H1 (cell line): ENCODE results near the gene SPAG16. TPM values are rescaled to one million over a fixed set of nuclear protein-coding genes. Genes with fewer than 3 reads are reported as not detected.

Experiments used
- CTCF ChIA-PET: fragments of 300-600 bp; sonication (Branson Sonifier 250); formaldehyde crosslinking; loops from one replicate; lab custom pipeline; 2021; ENCODE audit not compliant: partially characterized antibody; lab: Charles Lee
- POLR2A ChIA-PET: fragments of 300-600 bp; sonication (Branson Sonifier 250); formaldehyde crosslinking; loops from one replicate; lab custom pipeline; 2021; ENCODE audit warnings: inconsistent platforms; ENCODE audit not compliant: partially characterized antibody; lab: Charles Lee
- DNase-seq, 2 experiments: peaks; one replicate each; pipeline versions ENCODE4 v3.0.0 to v3.0.0-alpha.2; 2010 to 2022; ENCODE audit warnings: low spot score in 2 of 2, low read depth in 1 of 2, mixed read lengths in 1 of 2
- FAIRE-seq: peaks from 2 replicates; lab custom pipeline; 2011; peaks lifted over from hg19 to GRCh38; lab: Jason Lieb, UNC
- H2AFZ ChIP-seq: 2 replicates; pipeline ENCODE4 v1.8.1; 2012; ENCODE audit warnings: low read length, inconsistent platforms
- H2AK5ac ChIP-seq: 2 replicates; pipeline ENCODE4 v1.6.1; 2013; ENCODE audit warnings: low read depth, low read length
- H2BK120ac ChIP-seq: replicated peaks from 2 replicates; pipeline ENCODE3; 2013; ENCODE audit warnings: low read depth, low read length, inconsistent platforms
- H2BK12ac ChIP-seq: 2 replicates; pipeline ENCODE4 v1.6.1; 2013; ENCODE audit warnings: low read depth, low read length
- H2BK15ac ChIP-seq: 2 replicates; pipeline ENCODE4 v1.6.1; 2013; ENCODE audit warnings: low read length
- H2BK20ac ChIP-seq: 2 replicates; pipeline ENCODE4 v1.6.1; 2013; ENCODE audit warnings: low read length
- H2BK5ac ChIP-seq: 2 replicates; pipeline ENCODE4 v1.6.1; 2013; ENCODE audit warnings: low read depth, low read length
- H3K14ac ChIP-seq: 2 replicates; pipeline ENCODE4 v1.6.1; 2013; ENCODE audit warnings: inconsistent platforms; ENCODE audit not compliant: insufficient read length
- H3K18ac ChIP-seq: 2 replicates; pipeline ENCODE4 v1.6.1; 2013; ENCODE audit warnings: low read length; ENCODE audit errors: extremely low read depth
- H3K23ac ChIP-seq: 2 replicates; pipeline ENCODE4 v1.6.1; 2013; ENCODE audit warnings: inconsistent platforms; ENCODE audit not compliant: insufficient read length
- H3K23me2 ChIP-seq: 2 replicates; pipeline ENCODE4 v1.6.1; 2013; ENCODE audit warnings: low read depth, low read length
- H3K27ac ChIP-seq: 2 replicates; pipeline ENCODE4 v1.6.1; 2011; ENCODE audit warnings: low read depth, low read length, inconsistent platforms
- H3K27me3 ChIP-seq, 4 experiments: replicated peaks in 1 of 4; 1 replicate in 1 of 4; 2 replicates in 3 of 4; pipeline versions ENCODE4 v1.6.1 to v1.8.1; 2011 to 2013; ENCODE audit warnings: low read length in 3 of 4, mild to moderate bottlenecking in 3 of 4, inconsistent platforms in 2 of 4, mixed read lengths in 2 of 4, moderate library complexity in 1 of 4; ENCODE audit not compliant: control insufficient read depth in 3 of 4, insufficient read depth in 3 of 4; ENCODE audit errors: extremely low read depth in 1 of 4
- H3K36me3 ChIP-seq, 4 experiments: 2 replicates each; pipeline versions ENCODE4 v1.6.1 to v1.8.1; 2011 to 2013; ENCODE audit warnings: mild to moderate bottlenecking in 4 of 4, low read length in 3 of 4, moderate library complexity in 2 of 4, control low read depth in 1 of 4, inconsistent platforms in 1 of 4; ENCODE audit not compliant: insufficient read depth in 4 of 4, control insufficient read depth in 2 of 4
- H3K4ac ChIP-seq: replicated peaks from 2 replicates; pipeline ENCODE3; 2013; ENCODE audit warnings: low read length, low read depth, mixed read lengths, inconsistent platforms; ENCODE audit not compliant: insufficient read length
- H3K4me1 ChIP-seq, 4 experiments: replicated peaks in 1 of 4; 1 replicate in 1 of 4; 2 replicates in 3 of 4; pipeline versions ENCODE4 v1.6.1 to v1.8.1; 2011 to 2013; ENCODE audit warnings: low read length in 3 of 4, inconsistent platforms in 2 of 4, mixed read lengths in 1 of 4; ENCODE audit not compliant: insufficient read depth in 4 of 4, control insufficient read depth in 3 of 4
- H3K4me2 ChIP-seq, 2 experiments: 2 replicates each; pipeline versions ENCODE4 v1.6.1 to v1.8.1; 2011 to 2013; ENCODE audit warnings: low read depth in 2 of 2, low read length in 2 of 2, control low read depth in 1 of 2, inconsistent platforms in 1 of 2, mild to moderate bottlenecking in 1 of 2; ENCODE audit not compliant: insufficient read depth in 1 of 2
- H3K4me3 ChIP-seq, 4 experiments: fragments of 200-600, 300-600 bp in 1 of 4; sonication (generic), shearing (Covaris generic), sonication (Bioruptor Twin) in 1 of 4; 2 replicates each; pipeline versions ENCODE4 v1.5.1 to v1.8.1; 2011 to 2016; ENCODE audit warnings: low read length in 4 of 4, low read depth in 3 of 4, control low read depth in 2 of 4, inconsistent platforms in 2 of 4, mild to moderate bottlenecking in 2 of 4, mixed read lengths in 1 of 4, moderate library complexity in 1 of 4; ENCODE audit not compliant: insufficient read depth in 2 of 4; ENCODE audit errors: extremely low read depth in 1 of 4
- H3K56ac ChIP-seq: replicated peaks from 2 replicates; pipeline ENCODE3; 2013; ENCODE audit warnings: low read depth, mild to moderate bottlenecking, mixed read lengths, low read length, inconsistent platforms; ENCODE audit not compliant: insufficient read length
- H3K79me1 ChIP-seq: 2 replicates; pipeline ENCODE4 v1.6.1; 2013; ENCODE audit warnings: low read depth, low read length, control low read depth
- H3K79me2 ChIP-seq, 2 experiments: 2 replicates each; pipeline versions ENCODE4 v1.6.1 to v1.8.1; 2012 to 2013; ENCODE audit warnings: low read length in 2 of 2, mild to moderate bottlenecking in 2 of 2, inconsistent platforms in 1 of 2; ENCODE audit not compliant: insufficient read depth in 2 of 2, control insufficient read depth in 1 of 2
- H3K9ac ChIP-seq, 4 experiments: replicated peaks in 1 of 4; 1 replicate in 1 of 4; 2 replicates in 3 of 4; pipeline versions ENCODE4 v1.6.1 to v1.8.1; 2011 to 2013; ENCODE audit warnings: low read depth in 3 of 4, low read length in 3 of 4, control low read depth in 2 of 4, mild to moderate bottlenecking in 2 of 4, moderate library complexity in 2 of 4, inconsistent platforms in 1 of 4; ENCODE audit errors: extremely low read depth in 1 of 4
- H3K9me3 ChIP-seq, 2 experiments: 2 replicates each; pipeline versions ENCODE4 v1.6.1 to v1.8.1; 2012 to 2013; ENCODE audit warnings: mild to moderate bottlenecking in 2 of 2, moderate library complexity in 2 of 2, control low read depth in 1 of 2, inconsistent platforms in 1 of 2, low read depth in 1 of 2, low read length in 1 of 2, mixed read lengths in 1 of 2; ENCODE audit not compliant: insufficient read depth in 2 of 2
- H4K20me1 ChIP-seq, 2 experiments: replicated peaks in 1 of 2; 2 replicates each; pipeline versions ENCODE3 to v1.8.1; 2011 to 2013; ENCODE audit warnings: inconsistent platforms in 2 of 2, low read length in 2 of 2, mild to moderate bottlenecking in 1 of 2; ENCODE audit not compliant: insufficient read depth in 2 of 2, control insufficient read depth in 1 of 2
- H4K5ac ChIP-seq: 2 replicates; pipeline ENCODE4 v1.6.1; 2013; ENCODE audit warnings: low read length, low read depth, mixed read lengths, inconsistent platforms; ENCODE audit not compliant: insufficient read length
- H4K8ac ChIP-seq: 2 replicates; pipeline ENCODE4 v1.8.0; 2013; ENCODE audit warnings: mild to moderate bottlenecking, moderate library complexity, low read length, inconsistent platforms; ENCODE audit not compliant: insufficient read depth; ENCODE audit errors: extremely low read depth
- H4K91ac ChIP-seq: replicated peaks from 2 replicates; pipeline ENCODE3; 2013; ENCODE audit warnings: low read length, mixed read lengths, inconsistent platforms; ENCODE audit not compliant: insufficient read length
- BCL11A ChIP-seq, 2 experiments: IDR thresholded peaks; one replicate each; pipeline ENCODE4 v1.6.1; 2011; ENCODE audit warnings: low read depth in 2 of 2, low read length in 2 of 2, mild to moderate bottlenecking in 2 of 2
- CBX8 ChIP-seq: fragments of 300-800, 300-1000 bp; sonication (generic); IDR thresholded peaks from 2 replicates; pipeline ENCODE4 v1.7.1; 2016; ENCODE audit warnings: low read depth, low read length, borderline replicate concordance
- EGR1 ChIP-seq: IDR thresholded peaks from 2 replicates; pipeline ENCODE4 v1.6.1; 2011; ENCODE audit warnings: low read depth, low read length, borderline replicate concordance
- GABPA ChIP-seq: IDR thresholded peaks from 2 replicates; pipeline ENCODE4 v1.6.1; 2011; ENCODE audit warnings: mild to moderate bottlenecking, low read length, moderate library complexity, borderline replicate concordance; ENCODE audit not compliant: insufficient read depth
- JUND ChIP-seq: IDR thresholded peaks from 2 replicates; pipeline ENCODE4 v1.6.1; 2011; ENCODE audit warnings: mild to moderate bottlenecking, improper control_type of control experiment, low read length
- NRF1 ChIP-seq: IDR thresholded peaks from 2 replicates; pipeline ENCODE4 v1.6.1; 2011; ENCODE audit warnings: mild to moderate bottlenecking, low read depth, low read length, improper control_type of control experiment
- SAP30 ChIP-seq: fragments of 300-600 bp; sonication (generic); IDR thresholded peaks from 2 replicates; pipeline ENCODE4 v1.7.1; 2012; ENCODE audit warnings: low read length, moderate library complexity, mild to moderate bottlenecking, inconsistent platforms; ENCODE audit not compliant: insufficient read depth, insufficient replicate concordance
- SIN3A ChIP-seq, 2 experiments: IDR thresholded peaks in 1 of 2; conservative IDR thresholded peaks in 1 of 2; 2 replicates each; pipeline ENCODE4 v1.6.1; 2011 to 2012; ENCODE audit warnings: low read length in 2 of 2, improper control_type of control experiment in 1 of 2, low read depth in 1 of 2, mild to moderate bottlenecking in 1 of 2
- SIRT6 ChIP-seq: IDR thresholded peaks from one replicate; pipeline ENCODE4 v1.7.1; 2012; ENCODE audit warnings: low read length, inconsistent platforms
- SP2 ChIP-seq: IDR thresholded peaks from 2 replicates; pipeline ENCODE4 v1.6.1; 2012; ENCODE audit warnings: mild to moderate bottlenecking, low read length, inconsistent platforms
- SRF ChIP-seq: IDR thresholded peaks from 2 replicates; pipeline ENCODE4 v1.6.1; 2011; ENCODE audit warnings: mild to moderate bottlenecking, low read depth, low read length, moderate library complexity
- WGBS, 2 experiments: shearing (Covaris generic) in 1 of 2; methylation state at CpG; one replicate each; pipeline versions ENCODE4 v1.1.6 to v1.1.7; 2013 to 2015; ENCODE audit warnings: low lambda C conversion rate in 2 of 2, mixed read lengths in 2 of 2, inconsistent platforms in 1 of 2, low coverage in 1 of 2, missing lambda C conversion rate in 1 of 2; ENCODE audit not compliant: insufficient replicate concordance in 2 of 2, insufficient coverage in 1 of 2, insufficient read length in 1 of 2; ENCODE audit errors: extremely low coverage in 1 of 2, missing lambda C conversion rate in 1 of 2; 5-methylcytosine and 5-hydroxymethylcytosine counted together
- polyA plus RNA-seq, 7 experiments: library from polyadenylated mRNA; depleted of rRNA in 3 of 7; stranded (reverse) in 5 of 7; unstranded in 2 of 7; fragments of >200 nt in 5 of 7; fragments of 200-250 nt in 2 of 7; gene quantifications; 1 replicate in 5 of 7; 2 replicates in 1 of 7; 4 replicates in 1 of 7; pipeline versions ENCODE4 v1.2.1 to v1.2.3, GENCODE V29; 2011 to 2013; ENCODE audit warnings: missing spikeins in 2 of 7, mixed read lengths in 2 of 7
- total RNA-seq: library from RNA; stranded (reverse); fragmentation: NEBNext Ultra II Directional; extraction: Animal tissue kit (Norgen Biotek cat#: 25700); gene quantifications from 2 replicates; pipeline ENCODE4 v1.2.1, GENCODE V29; 2021

Gene SPAG16
- total and polyA plus RNA-seq, 2 of the 8 experiments (the other 6 are each of a cell fraction or from before 2014, with no cell fraction given), result 6.0 to 14.9 TPM

GRCh38 chr2:213640738-213641425 is 356.6 kb downstream of the SPAG16 start:
- Histone ChIP-seq H3K27ac (no peak overlapping the region), H2BK15ac (no peak overlapping the region), H2BK120ac (no peak overlapping the region), H3K9ac (no peak overlapping the region), H3K9me3 (no peaks in the 10 kb centered on the region), H3K14ac (no peak overlapping the region), H2BK12ac (no peak overlapping the region), H3K23me2 (no peaks in the 10 kb centered on the region), H3K23ac (no peak overlapping the region), H3K4me2 (no peak overlapping the region), H4K20me1 (no peaks in the 10 kb centered on the region), H2BK20ac (no peak overlapping the region), H3K4me3 (no peak overlapping the region), H3K79me1 (no peaks in the 10 kb centered on the region), H4K5ac (no peak overlapping the region), H3K56ac (no peak overlapping the region), H2AK5ac (no peak overlapping the region), H4K8ac (no peak overlapping the region), H4K91ac (no peak overlapping the region), H3K36me3 (no peaks in the 10 kb centered on the region), H2AFZ (no peak overlapping the region), H2BK5ac (no peak overlapping the region), H3K79me2 (no peaks in the 10 kb centered on the region), H3K18ac (no peak overlapping the region), H3K4ac (no peak overlapping the region), H3K27me3 (no peaks in the 10 kb centered on the region), H3K4me1 (no peaks in the 10 kb centered on the region)
- no peak for FAIRE-seq
- POLR2A ChIA-PET, result no interaction called here
- CTCF ChIA-PET, result interaction anchor here (1.0 to 1.1 kb wide), 2 partner anchors 9 to 407 kb away, joined by 3 read pairs; no protein-coding TSS in a partner anchor
- WGBS, 2 experiments, result 88% methylated on average over 3 of the region's 3 CpGs; no CpG with 5 or more reads in 1 of the 2 experiments
- DNase-seq, result no peak
- TF ChIP-seq SAP30, result no peak
- TF ChIP-seq GABPA, result no peak
- TF ChIP-seq CBX8, result no peak
- no peak for TF ChIP-seq NRF1
- no peak for TF ChIP-seq BCL11A (IDR thresholded peaks at IDR 0.05; ENCODE audit: low read depth in 2 of 2, low read length in 2 of 2)
- no peak for TF ChIP-seq SIRT6
- no peak for TF ChIP-seq SP2
- no peak for TF ChIP-seq EGR1
- no peak for TF ChIP-seq SRF
- TF ChIP-seq SIN3A (conservative IDR thresholded peaks at IDR 0.05 in 1 of 2, IDR thresholded peaks at IDR 0.05 in 1 of 2; ENCODE audit: low read depth in 1 of 2, low read length in 2 of 2), result no peak
- TF ChIP-seq JUND, result no peak
- TF ChIP-seq, all 59 proteins: peak for 0
